Measurements from ENCODE around the gene BTBD9.

- TF ChIP-seq CTCF (optimal IDR thresholded peaks at IDR 0.05 in 1 of 3, IDR thresholded peaks at IDR 0.05 in 1 of 3, conservative IDR thresholded peaks at IDR 0.05 in 1 of 3; ENCODE audit: extremely low read depth in 1 of 3, insufficient read depth in 2 of 3, low read length in 3 of 3), result no peak
- TF ChIP-seq EZH2 (IDR thresholded peaks at IDR 0.05; ENCODE audit: low read length), result no peak
Measured at GRCh38 chr6:38644951-38645350, 5.2 kb upstream of the BTBD9 start.
